SK-N-SH treated with all-trans-retinoic acid at 6 μM for 48 hours (cell line): ENCODE data around the gene SDK2.

Source experiments
- ATAC-seq: fragments of 200-7000 bp; cut with Tn5 transposase; 3 replicates; pipeline ENCODE4 v1.9.1; 2020; ENCODE audit warnings: mild to moderate bottlenecking, moderate library complexity
- ARNTL ChIP-seq: fragments of 450-650 bp; formaldehyde crosslinking; IDR thresholded peaks from 2 replicates; pipeline ENCODE4 v1.5.0; 2020; ENCODE audit warnings: low read depth, mild to moderate bottlenecking, moderate library complexity, borderline replicate concordance
- CSDC2 ChIP-seq: fragments of 250-450 bp; sonication (Bioruptor Pico); IDR thresholded peaks from 2 replicates; pipeline ENCODE4 v1.5.0; 2020; ENCODE audit warnings: mild to moderate bottlenecking, moderate library complexity
- ESRRG ChIP-seq: fragments of 250-450 bp; sonication (Bioruptor Pico); IDR thresholded peaks from 2 replicates; pipeline ENCODE4 v1.6.1; 2021; ENCODE audit warnings: mild to moderate bottlenecking
- GLIS3 ChIP-seq: fragments of 250-450 bp; sonication (Bioruptor Pico); IDR thresholded peaks from 2 replicates; pipeline ENCODE4 v1.5.0; 2020; ENCODE audit warnings: mild to moderate bottlenecking, moderate library complexity
- ISL1 ChIP-seq: fragments of 250-450 bp; sonication (Bioruptor Pico); IDR thresholded peaks from 2 replicates; pipeline ENCODE4 v2.1.2; 2022; ENCODE audit warnings: mild to moderate bottlenecking, moderate library complexity
- OSR1 ChIP-seq: fragments of 250-450 bp; sonication (Bioruptor Pico); IDR thresholded peaks from 2 replicates; pipeline ENCODE4 v1.8.0; 2022; ENCODE audit warnings: moderate library complexity, mild to moderate bottlenecking, inconsistent platforms
- PPARA ChIP-seq: fragments of 250-450 bp; sonication (Bioruptor Pico); IDR thresholded peaks from 2 replicates; pipeline ENCODE4 v1.5.0; 2020; ENCODE audit warnings: mild to moderate bottlenecking, borderline replicate concordance
- RARB ChIP-seq: fragments of 250-450 bp; sonication (Bioruptor Pico); IDR thresholded peaks from 2 replicates; pipeline ENCODE4 v1.8.0; 2021; ENCODE audit warnings: mild to moderate bottlenecking, moderate library complexity
- SNAI2 ChIP-seq: fragments of 250-450 bp; sonication (Bioruptor Pico); IDR thresholded peaks from 2 replicates; pipeline ENCODE4 v1.5.0; 2020; ENCODE audit warnings: mild to moderate bottlenecking, moderate library complexity
- TCF4 ChIP-seq: fragments of 250-450 bp; sonication (Bioruptor Pico); IDR thresholded peaks from 2 replicates; pipeline ENCODE4 v1.8.0; 2021; ENCODE audit warnings: mild to moderate bottlenecking, moderate library complexity, borderline replicate concordance
- TOX ChIP-seq: fragments of 250-450 bp; sonication (Bioruptor Pico); IDR thresholded peaks from 2 replicates; pipeline ENCODE4 v1.8.0; 2021; ENCODE audit warnings: mild to moderate bottlenecking, moderate library complexity, borderline replicate concordance
- ZC3H10 ChIP-seq: fragments of 250-450 bp; sonication (Bioruptor Pico); IDR thresholded peaks from 2 replicates; pipeline ENCODE4 v1.5.1; 2021; ENCODE audit warnings: mild to moderate bottlenecking, moderate library complexity
- ZFP3 ChIP-seq: fragments of 250-450 bp; sonication (Bioruptor Pico); IDR thresholded peaks from 2 replicates; pipeline ENCODE4 v1.5.0; 2020; ENCODE audit warnings: mild to moderate bottlenecking, moderate library complexity
- ZFP30 ChIP-seq: fragments of 450-650 bp; formaldehyde crosslinking; IDR thresholded peaks from 2 replicates; pipeline ENCODE4 v1.5.0; 2022; ENCODE audit warnings: mild to moderate bottlenecking, moderate library complexity
- ZNF70 ChIP-seq: fragments of 450-650 bp; formaldehyde crosslinking; IDR thresholded peaks from 2 replicates; pipeline ENCODE4 v1.5.0; 2020; ENCODE audit warnings: mild to moderate bottlenecking, moderate library complexity
- ZNF8 ChIP-seq: fragments of 450-650 bp; formaldehyde crosslinking; IDR thresholded peaks from 2 replicates; pipeline ENCODE4 v1.5.0; 2020; ENCODE audit warnings: mild to moderate bottlenecking, moderate library complexity
- TF ChIP-seq, protein P1 (sequence below): fragments of 250-450 bp; sonication (Bioruptor Pico); IDR thresholded peaks from 2 replicates; pipeline ENCODE4 v1.5.0; 2020; ENCODE audit warnings: mild to moderate bottlenecking, moderate library complexity
- TF ChIP-seq, protein P2 (sequence below): fragments of 250-450 bp; sonication (Bioruptor Pico); IDR thresholded peaks from 2 replicates; pipeline ENCODE4 v1.5.1; 2021; ENCODE audit warnings: mild to moderate bottlenecking, moderate library complexity
- TF ChIP-seq, protein P3 (sequence below): fragments of 250-450 bp; sonication (Bioruptor Pico); IDR thresholded peaks from 2 replicates; pipeline ENCODE4 v1.8.0; 2021; ENCODE audit warnings: low read depth, mild to moderate bottlenecking, moderate library complexity, borderline replicate concordance
- TF ChIP-seq, protein P4 (sequence below): fragments of 250-450 bp; sonication (Bioruptor Pico); IDR thresholded peaks from 2 replicates; pipeline ENCODE4 v1.8.0; 2020; ENCODE audit warnings: mild to moderate bottlenecking, moderate library complexity, borderline replicate concordance

Gene SDK2

DNA sequence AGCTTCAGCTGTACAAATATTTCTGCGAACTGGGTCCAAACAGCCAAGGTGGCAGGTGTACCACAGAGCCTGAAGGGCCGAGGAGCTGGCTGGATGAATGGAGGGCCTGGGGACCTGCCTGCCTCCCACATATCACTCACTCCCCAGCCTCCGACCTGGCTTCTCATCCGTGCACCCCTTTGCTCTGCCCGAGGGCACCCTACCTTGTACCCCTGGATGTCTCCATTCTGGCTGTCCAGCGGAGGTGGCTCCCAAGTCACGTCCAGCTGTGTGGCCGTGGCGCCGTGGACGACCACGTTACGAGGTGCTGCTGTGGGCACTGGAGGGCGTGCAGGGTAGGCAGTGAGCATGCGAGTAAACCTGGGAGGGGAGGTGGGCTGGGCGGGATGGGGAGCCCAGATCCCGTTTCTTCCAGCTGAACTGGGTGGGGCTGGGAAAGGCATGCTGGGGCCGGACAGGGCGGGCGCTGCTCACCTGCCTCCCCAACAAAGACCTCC, 265.2 kb downstream of the SDK2 start:
- TF ChIP-seq GLIS3 (CRISPR knock-in tag): no peak
- no peak for TF ChIP-seq ZC3H10
- no peak for TF ChIP-seq SNAI2 (CRISPR knock-in tag)
- TF ChIP-seq, protein P1, sequence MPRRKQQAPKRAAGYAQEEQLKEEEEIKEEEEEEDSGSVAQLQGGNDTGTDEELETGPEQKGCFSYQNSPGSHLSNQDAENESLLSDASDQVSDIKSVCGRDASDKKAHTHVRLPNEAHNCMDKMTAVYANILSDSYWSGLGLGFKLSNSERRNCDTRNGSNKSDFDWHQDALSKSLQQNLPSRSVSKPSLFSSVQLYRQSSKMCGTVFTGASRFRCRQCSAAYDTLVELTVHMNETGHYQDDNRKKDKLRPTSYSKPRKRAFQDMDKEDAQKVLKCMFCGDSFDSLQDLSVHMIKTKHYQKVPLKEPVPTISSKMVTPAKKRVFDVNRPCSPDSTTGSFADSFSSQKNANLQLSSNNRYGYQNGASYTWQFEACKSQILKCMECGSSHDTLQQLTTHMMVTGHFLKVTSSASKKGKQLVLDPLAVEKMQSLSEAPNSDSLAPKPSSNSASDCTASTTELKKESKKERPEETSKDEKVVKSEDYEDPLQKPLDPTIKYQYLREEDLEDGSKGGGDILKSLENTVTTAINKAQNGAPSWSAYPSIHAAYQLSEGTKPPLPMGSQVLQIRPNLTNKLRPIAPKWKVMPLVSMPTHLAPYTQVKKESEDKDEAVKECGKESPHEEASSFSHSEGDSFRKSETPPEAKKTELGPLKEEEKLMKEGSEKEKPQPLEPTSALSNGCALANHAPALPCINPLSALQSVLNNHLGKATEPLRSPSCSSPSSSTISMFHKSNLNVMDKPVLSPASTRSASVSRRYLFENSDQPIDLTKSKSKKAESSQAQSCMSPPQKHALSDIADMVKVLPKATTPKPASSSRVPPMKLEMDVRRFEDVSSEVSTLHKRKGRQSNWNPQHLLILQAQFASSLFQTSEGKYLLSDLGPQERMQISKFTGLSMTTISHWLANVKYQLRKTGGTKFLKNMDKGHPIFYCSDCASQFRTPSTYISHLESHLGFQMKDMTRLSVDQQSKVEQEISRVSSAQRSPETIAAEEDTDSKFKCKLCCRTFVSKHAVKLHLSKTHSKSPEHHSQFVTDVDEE: no peak
- TF ChIP-seq, protein P2, sequence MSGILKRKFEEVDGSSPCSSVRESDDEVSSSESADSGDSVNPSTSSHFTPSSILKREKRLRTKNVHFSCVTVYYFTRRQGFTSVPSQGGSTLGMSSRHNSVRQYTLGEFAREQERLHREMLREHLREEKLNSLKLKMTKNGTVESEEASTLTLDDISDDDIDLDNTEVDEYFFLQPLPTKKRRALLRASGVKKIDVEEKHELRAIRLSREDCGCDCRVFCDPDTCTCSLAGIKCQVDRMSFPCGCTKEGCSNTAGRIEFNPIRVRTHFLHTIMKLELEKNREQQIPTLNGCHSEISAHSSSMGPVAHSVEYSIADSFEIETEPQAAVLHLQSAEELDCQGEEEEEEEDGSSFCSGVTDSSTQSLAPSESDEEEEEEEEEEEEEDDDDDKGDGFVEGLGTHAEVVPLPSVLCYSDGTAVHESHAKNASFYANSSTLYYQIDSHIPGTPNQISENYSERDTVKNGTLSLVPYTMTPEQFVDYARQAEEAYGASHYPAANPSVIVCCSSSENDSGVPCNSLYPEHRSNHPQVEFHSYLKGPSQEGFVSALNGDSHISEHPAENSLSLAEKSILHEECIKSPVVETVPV (CRISPR knock-in tag): no peak
- no peak for TF ChIP-seq PPARA (CRISPR knock-in tag)
- TF ChIP-seq, protein P3, sequence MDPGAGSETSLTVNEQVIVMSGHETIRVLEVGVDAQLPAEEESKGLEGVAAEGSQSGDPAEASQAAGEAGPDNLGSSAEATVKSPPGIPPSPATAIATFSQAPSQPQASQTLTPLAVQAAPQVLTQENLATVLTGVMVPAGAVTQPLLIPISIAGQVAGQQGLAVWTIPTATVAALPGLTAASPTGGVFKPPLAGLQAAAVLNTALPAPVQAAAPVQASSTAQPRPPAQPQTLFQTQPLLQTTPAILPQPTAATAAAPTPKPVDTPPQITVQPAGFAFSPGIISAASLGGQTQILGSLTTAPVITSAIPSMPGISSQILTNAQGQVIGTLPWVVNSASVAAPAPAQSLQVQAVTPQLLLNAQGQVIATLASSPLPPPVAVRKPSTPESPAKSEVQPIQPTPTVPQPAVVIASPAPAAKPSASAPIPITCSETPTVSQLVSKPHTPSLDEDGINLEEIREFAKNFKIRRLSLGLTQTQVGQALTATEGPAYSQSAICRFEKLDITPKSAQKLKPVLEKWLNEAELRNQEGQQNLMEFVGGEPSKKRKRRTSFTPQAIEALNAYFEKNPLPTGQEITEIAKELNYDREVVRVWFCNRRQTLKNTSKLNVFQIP (CRISPR knock-in tag): no peak
- TF ChIP-seq ZNF8 (CRISPR knock-in tag): no peak
- no peak for TF ChIP-seq ZNF70 (CRISPR knock-in tag)
- TF ChIP-seq CSDC2: no peak
- TF ChIP-seq OSR1 (CRISPR knock-in tag): no peak
- TF ChIP-seq ZFP3: no peak
- TF ChIP-seq TCF4: no peak
- TF ChIP-seq ESRRG: no peak
- no peak for TF ChIP-seq TOX
- TF ChIP-seq RARB (CRISPR knock-in tag): no peak
- TF ChIP-seq ARNTL: no peak
- no peak for ATAC-seq

DNA sequence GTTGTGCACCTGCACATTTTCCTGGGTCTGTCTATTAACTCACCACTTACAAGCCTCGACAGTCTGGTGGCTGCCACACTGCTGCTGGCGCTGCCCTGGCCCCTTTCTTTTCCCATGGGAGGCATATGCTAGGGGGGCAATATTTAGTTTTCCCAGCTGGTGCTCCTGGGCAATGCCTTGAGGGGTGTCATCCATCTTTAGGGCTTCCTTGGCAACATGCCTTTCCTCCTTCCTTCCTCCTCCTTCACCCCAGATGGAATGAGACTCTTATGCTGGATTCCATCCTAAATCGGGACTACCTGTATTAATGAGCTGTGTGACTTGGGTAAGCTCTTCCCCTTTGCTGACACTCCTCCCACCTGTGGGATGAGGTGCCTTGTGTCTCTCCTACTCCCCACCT, 267.6 kb downstream of the SDK2 start:
- ATAC-seq: no peak
- TF ChIP-seq ESRRG (no peak), ZNF8 (CRISPR knock-in tag) (no peak), ZFP3 (no peak), CSDC2 (no peak), RARB (CRISPR knock-in tag) (no peak), GLIS3 (CRISPR knock-in tag) (no peak), ARNTL (no peak)
- TF ChIP-seq, protein P3 (CRISPR knock-in tag): no peak
- TF ChIP-seq, protein P4, sequence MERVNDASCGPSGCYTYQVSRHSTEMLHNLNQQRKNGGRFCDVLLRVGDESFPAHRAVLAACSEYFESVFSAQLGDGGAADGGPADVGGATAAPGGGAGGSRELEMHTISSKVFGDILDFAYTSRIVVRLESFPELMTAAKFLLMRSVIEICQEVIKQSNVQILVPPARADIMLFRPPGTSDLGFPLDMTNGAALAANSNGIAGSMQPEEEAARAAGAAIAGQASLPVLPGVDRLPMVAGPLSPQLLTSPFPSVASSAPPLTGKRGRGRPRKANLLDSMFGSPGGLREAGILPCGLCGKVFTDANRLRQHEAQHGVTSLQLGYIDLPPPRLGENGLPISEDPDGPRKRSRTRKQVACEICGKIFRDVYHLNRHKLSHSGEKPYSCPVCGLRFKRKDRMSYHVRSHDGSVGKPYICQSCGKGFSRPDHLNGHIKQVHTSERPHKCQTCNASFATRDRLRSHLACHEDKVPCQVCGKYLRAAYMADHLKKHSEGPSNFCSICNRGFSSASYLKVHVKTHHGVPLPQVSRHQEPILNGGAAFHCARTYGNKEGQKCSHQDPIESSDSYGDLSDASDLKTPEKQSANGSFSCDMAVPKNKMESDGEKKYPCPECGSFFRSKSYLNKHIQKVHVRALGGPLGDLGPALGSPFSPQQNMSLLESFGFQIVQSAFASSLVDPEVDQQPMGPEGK: no peak

DNA sequence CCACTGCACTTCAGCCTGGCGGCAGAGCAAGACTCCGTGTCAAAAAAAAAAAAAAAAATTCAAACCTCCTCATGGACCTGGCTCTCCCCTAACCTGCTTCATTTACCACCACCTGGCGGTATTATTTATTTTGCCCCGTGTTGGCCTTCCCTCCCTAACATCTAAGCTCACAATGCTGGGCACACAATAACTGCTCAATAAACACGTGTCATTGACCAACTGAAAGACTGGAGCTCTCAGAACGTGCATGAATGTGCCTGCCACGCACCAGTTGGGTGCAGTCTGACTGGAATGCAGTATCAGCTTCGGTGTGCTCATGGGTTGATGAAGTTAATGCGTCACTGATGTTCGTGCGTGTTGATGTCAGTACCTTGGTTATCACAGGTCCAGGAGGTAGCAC, 268.1 kb downstream of the SDK2 start:
- no peak for TF ChIP-seq ISL1 (CRISPR knock-in tag)
- no peak for ATAC-seq

DNA sequence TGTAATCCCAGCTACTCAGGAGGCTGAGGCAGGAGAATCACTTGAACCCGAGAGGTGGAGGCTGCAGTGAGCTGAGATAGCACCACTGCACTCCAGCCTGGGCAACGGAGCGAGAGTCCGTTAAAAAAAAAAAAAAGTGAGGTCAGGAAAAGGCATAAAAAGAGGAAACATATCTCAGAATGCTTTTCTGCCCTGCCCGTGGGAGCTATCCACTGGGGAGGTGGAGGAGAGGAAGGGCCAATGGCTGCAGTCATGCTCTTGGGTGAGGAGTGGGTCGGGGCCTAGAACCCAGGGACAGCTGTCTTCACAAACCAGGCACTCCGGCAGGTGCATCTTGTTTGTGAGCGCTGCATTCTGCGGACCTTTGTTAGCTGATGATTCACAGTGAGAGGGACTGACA, 272.4 kb downstream of the SDK2 start:
- TF ChIP-seq ZC3H10 (no peak), ZFP30 (CRISPR knock-in tag) (no peak)
- ATAC-seq: no peak
